Gastrocnemius medialis (tissue), 4 donors: ENCODE measurements around the gene AQP12B.

Experiments
- POLR2A ChIP-seq, 2 donors: fragments of 450-650 bp; IDR thresholded peaks; one replicate each; pipeline ENCODE4 v1.6.1; 2017; ENCODE audit warnings: antibody characterized with exemption in 2 of 2, mild to moderate bottlenecking in 2 of 2, moderate library complexity in 2 of 2
- TF ChIP-seq, protein P1 (sequence below), 5 experiments: fragments of 450-650 bp in 3 of 5; fragments of 200-600 bp in 2 of 5; sonication (generic) in 2 of 5; IDR thresholded peaks in 4 of 5; conservative IDR thresholded peaks in 1 of 5; 1 replicate in 4 of 5; 2 replicates in 1 of 5; pipeline ENCODE4 v1.5.1; 2016 to 2019; ENCODE audit warnings: antibody characterized with exemption in 5 of 5, mild to moderate bottlenecking in 3 of 5, moderate library complexity in 3 of 5

DNA sequence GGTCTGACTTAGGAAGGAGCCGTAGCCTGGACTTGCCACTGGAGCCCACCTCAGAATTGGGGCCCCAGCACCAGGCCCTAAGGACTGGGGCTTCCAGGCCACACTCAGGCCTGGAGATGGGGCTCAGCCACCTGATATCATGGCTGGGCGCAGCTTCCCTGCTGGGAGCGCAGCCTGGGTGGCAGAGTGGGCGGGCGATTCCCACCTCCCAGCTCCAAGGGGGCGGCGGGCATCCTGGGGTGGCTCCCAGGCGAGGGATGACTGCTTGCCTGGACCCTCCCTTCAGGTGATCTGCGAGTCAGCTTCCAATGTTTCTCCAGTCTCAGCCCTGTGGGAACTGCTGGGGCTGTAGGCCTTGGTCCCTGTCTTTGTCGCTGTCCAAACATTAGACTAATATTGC lies 37.3 kb downstream of the AQP12B start:
- TF ChIP-seq, protein P1, sequence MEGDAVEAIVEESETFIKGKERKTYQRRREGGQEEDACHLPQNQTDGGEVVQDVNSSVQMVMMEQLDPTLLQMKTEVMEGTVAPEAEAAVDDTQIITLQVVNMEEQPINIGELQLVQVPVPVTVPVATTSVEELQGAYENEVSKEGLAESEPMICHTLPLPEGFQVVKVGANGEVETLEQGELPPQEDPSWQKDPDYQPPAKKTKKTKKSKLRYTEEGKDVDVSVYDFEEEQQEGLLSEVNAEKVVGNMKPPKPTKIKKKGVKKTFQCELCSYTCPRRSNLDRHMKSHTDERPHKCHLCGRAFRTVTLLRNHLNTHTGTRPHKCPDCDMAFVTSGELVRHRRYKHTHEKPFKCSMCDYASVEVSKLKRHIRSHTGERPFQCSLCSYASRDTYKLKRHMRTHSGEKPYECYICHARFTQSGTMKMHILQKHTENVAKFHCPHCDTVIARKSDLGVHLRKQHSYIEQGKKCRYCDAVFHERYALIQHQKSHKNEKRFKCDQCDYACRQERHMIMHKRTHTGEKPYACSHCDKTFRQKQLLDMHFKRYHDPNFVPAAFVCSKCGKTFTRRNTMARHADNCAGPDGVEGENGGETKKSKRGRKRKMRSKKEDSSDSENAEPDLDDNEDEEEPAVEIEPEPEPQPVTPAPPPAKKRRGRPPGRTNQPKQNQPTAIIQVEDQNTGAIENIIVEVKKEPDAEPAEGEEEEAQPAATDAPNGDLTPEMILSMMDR (IDR thresholded peaks at IDR 0.05 in 4 of 5, conservative IDR thresholded peaks at IDR 0.05 in 1 of 5) = no peak
- TF ChIP-seq POLR2A (IDR thresholded peaks at IDR 0.05) = no peak
